ACHN (cell line): ENCODE data around the gene DDX56.

Source experiments
- DNase-seq: peaks from one replicate; pipeline ENCODE4 v3.0.0-alpha.2; 2015
- in situ Hi-C: cut with HindIII; loops from 2 replicates; pipeline ENCODE4 v1.10.0; 2017; ENCODE audit warnings: low sequenced_read_pairs, low pct_ligation_motif_present, low pct_unique_long_range_greater_than_20kb

DDX56 gene

DNA sequence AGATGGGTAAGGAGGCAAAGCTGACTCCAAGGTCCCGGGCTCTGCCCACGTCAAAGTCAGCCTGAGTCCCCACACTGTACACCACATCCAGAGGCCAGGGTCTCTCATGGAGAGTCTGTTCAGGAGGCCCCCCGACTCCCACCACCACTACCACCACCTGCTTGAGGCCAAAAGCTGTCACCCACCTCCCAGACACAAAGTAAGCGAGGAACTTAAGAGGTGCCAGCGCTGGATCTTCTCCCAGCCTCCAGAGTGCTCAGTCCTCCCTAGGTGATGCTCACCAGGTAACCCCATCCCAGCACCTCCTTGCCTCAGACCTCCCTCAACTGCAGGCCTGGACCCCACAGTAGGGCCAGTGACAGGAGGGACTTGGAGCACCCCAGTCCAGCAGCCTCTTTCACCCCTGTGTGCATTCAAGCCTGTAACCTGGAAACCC lies 33.1 kb downstream of the DDX56 start:
- in situ Hi-C loops: no loop called here
- no peak for DNase-seq

DNA sequence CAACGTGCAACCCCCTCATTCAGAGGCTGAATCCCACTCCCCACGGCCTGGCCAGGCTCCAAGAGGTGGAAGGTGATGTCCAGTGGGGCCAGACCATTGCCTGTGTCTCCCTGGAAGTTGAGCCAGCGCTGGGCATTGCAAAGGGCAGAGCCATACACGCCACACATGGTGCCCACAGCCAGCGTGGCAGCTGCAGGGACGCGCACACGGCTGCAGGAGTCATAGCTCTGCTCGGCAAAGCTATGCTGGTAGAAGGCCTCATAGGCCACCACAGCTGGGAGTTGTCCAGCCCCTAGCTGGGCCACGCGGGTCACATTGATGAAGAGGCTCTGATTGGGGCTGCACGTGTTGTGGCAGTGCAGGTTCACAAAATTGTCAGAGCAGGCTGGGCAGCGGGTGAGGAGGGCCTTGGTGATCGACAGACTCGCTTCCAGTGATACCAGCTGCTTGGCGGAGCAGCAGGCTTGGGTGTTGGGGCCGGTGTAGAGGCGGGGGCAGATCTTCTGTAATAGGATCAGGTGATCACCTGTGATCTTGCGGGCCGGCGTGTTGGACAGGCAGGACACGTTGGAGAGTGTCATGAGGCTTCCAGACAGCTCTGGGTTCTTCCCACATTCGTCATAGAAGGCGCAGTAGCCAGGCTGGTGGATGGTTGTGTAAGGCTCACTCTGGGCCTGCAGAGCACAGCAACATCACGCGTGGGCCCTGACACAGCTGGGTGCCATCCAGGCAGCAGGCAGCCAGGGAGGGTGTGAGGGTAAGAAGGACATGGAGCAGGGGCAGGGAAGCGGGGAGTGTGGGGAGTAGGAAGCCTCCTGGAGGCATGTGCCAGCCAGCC lies 33.8 kb downstream of the DDX56 start:
- no peak for DNase-seq

DNA sequence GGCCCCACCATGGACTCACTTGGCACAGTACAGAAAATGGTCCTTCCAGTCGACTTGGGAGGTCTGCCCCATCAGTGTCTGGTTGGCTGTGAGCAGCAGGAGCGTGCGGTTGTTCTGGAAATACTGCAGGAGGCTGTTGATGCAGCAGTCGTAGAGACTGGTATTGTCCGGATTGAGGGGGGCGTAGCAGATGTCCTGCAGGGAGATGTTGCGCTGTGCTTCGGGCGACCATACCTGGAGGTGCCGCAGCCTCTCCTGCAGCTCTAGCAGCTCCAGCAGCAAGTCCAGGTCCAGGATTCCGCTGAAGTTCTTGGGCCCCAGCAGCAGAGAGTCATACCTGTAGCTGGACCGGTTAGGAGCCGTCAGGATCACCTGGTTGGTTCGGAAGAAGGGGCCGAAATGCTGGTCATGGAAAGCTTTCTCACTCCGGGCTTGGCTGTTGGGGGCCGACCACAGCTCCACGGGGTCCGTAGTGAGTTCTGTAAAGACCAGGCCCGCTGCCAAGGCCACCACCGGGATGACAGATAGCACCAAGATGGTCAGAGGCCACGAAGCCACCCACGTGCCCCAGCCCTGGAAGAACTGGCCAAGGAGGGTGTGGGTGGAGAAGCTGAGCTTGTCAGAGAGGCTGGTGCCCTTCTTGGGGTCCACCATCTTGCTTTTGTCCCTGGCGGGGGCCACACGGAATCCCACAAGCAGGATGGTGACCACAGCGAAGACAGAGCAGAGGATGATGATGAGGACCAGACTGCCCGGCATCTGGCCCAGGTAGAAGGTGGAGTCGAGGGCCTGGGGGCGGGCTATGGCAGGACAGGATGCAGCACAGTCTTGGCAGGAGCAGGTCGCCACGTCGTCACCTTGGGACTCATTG lies 34.7 kb downstream of the DDX56 start:
- in situ Hi-C loops: no loop called here
- DNase-seq: no peak

More for the DNA sequence above, 33.8 kb downstream of the DDX56 start:
- in situ Hi-C loops: no loop called here

DNA sequence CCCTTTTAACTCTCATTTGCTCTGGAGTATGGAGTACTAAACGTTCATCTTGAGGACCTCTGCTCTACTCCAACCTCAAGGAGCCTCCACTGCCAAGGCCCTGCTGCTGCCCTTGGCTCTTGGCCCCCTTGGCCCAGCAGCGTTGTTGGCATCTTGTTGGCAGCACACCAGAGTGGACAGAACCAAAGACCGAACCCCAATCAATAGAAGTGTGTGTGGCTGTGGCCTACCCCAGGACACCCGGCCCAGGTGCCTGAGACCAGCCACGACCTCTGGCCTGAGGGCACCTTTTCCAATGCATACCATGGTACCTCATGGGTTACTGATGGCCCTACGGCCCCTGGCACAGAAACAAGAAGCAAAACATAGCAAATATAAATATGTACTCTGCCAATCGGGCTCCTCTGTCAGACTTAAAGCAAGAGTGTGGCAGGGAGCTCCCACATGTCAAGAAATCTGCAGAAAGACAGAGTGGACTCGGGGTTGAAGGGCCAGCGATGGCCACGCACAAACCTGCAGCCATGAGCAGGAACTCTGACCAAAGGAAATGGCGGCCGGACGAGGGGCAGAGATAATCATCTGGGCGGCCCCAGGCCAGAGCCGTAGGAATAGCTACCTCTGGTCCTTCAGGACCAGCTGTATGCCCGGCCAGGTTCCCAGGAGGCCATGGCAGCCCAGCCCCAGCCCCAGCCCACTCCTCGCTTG lies 35.5 kb downstream of the DDX56 start:
- in situ Hi-C loops: no loop called here
- DNase-seq: no peak

DNA sequence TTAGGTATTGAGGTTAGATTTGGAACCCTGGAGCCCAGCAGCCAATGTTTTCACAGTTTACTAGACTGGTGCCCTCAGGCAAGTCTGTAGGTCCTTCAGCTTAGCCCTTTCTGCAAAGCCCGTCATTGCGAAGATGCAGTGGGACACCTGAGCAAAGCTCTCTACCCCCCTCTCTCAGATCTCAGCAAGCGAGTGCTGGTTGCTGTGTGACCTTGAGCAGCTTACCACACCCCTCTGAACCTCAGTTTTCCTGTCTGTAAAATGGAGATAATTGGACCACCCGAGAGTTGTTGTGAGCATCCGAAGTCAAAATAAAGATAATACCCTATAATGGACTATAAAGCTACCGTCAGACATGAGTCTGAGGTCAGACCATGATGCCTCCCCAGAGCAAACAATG lies 36.3 kb downstream of the DDX56 start:
- DNase-seq: no peak

DNA sequence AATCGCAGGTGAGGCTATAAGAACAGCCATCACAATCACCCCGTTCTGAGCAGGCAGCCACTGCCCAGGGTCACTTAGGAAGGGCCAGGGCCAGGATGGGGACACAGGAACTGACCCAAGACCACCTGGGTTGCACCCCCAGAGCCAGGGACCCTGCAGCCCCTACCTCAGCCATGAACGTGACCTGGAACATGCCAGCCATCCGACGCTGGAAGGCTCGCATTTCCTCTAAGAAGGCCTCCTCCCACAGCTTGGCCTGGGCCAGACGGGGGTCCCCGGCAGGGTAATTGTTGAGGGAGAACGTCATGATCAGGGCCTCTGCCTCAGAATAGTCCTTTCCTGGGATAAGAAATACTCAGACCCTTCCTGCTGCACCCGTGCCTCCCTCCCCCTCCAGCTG lies 37.6 kb downstream of the DDX56 start:
- in situ Hi-C loops: no loop called here
- no peak for DNase-seq

More for the DNA sequence above, 36.3 kb downstream of the DDX56 start:
- in situ Hi-C loops: no loop called here

DNA sequence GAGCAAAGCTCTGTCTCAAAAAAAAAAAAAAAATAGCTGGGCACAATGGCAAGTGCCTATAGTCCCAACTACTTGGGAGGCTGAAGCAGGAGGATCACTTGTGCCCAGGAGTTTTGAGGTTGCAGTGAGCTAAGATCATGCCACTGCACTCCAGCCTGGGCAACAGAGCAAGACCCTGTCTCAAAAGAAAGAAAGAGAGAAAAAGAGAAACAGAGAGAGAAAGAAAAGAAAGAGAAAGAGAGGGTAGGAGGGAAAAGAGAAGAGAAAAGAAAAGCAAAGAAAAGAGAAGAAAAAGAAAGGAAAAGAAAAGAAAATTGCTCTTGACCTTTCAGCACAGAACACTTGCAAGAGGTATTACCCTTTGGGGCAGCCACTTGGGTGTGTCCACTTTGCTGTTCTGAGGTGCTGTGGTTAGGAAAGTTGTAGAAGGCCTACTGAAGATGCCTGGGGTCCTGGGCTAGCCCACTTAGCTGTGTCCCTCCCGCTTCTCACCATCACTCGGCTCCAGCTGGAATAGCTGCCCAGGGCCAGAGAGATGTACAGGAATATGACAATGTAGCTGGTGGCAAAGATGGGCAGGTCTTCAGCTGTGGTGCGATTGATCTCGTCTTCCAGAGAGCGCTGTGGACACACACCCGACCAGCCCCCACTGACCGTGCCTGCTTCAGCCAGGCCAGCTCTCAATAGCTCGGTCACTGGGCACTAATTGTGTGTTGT lies 38.2 kb downstream of the DDX56 start:
- DNase-seq: no peak
- in situ Hi-C loops: no loop called here

DNA sequence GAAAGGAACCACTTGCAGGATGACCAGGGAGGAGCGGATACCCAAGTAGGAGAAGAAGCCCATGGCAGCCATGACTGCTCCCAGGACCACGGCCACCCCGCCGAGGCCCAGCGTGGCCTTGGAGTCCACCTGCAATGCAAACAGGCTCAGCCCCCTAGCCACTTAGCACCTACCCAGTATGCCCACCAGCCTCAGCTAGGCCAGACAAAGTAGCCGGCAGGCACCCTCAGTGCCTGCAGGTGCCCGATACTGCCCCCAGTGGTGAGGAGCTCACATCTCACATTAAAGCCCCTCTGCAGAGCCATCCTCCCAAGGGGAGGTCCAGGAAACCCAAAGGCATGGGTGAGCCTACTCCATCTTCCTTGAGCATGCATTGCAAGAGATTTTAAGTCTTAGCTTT lies 39.2 kb downstream of the DDX56 start:
- in situ Hi-C loops: no loop called here

DNA sequence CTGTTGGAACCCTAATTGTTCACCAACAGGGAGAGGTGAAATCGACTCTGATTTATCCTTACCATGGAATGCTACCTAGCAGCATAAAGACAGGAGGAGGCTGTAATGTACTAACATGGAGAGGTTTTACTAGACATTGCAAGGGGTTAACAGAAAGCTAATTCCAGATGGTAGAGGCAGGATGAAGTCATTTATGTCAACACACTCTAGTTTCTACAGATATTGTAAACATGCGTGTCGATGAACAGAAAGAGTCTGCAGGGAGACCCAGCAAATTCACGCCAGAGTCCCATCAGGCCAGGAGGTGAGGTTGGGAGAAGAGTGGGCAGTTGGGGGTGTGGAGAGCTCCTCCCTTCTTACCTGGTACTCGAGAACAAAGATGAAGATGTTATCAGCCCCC lies 39.6 kb downstream of the DDX56 start:
- DNase-seq: no peak
- in situ Hi-C loops: no loop called here

More for the DNA sequence above, 39.2 kb downstream of the DDX56 start:
- peak; percentile 73 for DNase-seq

DNA sequence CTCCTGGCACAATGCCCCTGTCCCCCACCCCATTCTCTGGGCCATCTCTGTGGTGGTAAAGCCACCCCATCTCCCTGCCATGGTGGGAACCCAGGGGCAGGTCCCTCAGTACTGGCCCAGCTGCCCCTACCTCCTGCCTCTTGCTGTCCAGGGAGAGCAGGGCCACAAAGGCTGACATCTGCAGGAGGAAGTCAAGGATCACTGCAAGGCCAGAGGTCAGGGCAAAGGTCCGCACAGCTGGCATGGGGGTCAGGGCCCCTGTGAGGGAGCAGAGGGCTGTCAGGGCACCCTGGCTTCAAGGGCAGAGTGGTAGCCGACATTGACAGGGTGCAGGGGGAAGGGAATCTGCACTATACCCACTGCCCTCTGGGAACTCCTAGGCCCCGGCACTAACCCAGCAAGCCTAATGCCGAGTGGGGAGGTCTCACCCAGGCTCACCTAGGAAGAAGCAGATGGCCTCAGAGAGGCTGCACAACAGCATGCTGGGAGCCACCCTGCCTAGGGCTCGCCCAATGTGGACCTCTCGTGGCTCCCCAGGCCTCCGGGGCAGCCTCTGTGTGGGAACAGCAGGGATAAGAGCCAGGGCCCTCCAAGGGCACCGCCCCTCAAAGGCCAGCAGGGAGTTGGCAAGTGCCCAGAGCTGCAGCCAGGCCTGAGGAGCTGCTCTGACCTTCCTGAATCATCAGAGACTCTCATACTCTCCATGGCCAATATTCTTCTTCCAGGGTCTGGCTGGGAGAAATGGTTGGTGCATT lies 40.2 kb downstream of the DDX56 start:
- no peak for DNase-seq
- in situ Hi-C loops: no loop called here

DNA sequence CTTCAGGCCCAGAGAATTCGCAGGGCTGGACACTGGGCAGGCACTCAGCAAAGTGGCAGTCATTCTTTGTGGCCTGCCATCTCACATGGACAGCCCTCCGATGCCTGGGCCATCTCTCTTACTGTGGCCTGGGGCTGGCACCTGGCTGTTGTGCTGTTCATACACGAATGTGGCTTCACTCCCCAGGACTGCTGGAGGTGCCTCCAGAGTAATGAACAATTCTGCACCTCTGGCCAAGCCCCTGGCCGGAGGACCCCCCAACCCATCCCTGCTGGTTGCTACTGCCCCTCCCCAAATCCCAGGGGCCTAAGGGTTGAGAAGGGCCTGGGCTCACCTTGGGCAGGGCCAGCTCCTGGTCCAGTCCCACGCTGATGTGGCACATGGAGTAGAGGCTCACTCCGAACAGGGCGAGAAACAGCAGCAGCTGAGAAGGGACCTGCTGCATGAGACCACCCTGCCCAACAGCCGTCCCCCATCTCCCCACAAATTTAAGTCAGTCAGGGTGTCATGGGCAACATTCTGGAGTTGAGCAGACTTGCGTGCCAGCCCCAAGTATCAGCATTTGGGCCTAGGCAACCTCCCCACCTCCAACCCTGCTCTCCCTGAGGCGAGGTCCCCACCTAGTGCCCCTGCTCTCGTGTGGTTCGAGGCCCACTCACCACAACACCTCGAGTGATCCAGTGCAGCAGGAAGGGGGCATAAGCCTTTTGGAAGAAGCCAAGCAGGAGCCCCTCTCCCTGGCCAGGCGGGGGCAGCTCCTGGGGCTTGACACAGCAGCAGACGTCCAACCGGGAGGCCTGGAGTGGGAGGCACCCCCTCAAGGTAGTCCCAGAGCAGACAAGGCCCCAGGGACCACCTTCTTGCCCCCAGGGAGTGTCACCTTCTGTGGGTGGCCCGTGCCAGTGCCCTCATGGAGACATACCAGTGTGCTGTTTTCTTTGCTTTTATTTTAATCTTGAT lies 42.0 kb downstream of the DDX56 start:
- DNase-seq: no peak
- in situ Hi-C loops: no loop called here

DNA sequence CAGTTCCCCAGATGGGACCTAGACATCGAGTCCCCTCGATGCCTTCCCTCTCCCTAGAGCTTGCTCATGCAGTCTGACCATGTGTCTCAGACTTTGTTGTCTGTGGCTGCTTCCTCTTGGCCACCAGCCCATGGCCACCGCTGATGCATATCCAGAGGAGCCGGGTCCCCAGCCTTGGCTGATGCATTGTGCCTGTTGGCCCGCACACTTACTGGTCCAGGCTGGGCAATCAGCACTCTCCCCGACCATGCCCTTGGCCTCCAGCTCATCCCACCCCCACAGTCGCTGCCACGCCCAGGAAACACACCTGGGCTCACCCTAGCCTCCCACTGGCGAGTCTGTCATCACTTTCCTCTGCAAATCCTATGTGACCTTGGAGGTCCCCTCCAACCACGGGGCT lies 42.7 kb downstream of the DDX56 start:
- in situ Hi-C loops: no loop called here
- no peak for DNase-seq

DNA sequence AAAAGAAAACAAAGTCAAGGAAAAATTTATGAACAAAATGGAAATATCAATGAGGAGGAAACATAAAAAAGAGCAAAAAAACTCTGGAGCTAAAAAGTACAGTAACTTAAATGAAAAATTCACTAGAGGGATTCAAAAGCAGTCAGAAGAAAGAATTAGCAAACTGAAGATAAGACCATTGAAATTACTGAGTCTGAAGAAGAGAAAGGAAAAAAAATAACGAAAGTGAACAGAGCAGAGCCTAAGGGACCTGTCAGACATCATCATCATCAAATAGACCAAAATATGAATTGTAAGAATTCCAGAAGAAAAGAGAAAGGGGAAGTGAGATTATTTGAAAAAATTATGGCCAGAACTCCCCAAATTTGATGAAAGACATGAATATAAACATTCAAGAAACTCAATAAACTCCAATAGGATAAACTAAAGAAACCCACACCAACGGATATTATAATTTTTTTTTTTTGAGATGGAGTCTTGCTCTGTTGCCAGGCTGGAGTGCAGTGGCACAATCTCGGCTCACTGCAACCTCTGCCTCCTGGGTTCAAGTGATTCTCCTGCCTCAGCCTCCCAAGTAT lies 48.8 kb downstream of the DDX56 start:
- in situ Hi-C loops: no loop called here
- no peak for DNase-seq

DNA sequence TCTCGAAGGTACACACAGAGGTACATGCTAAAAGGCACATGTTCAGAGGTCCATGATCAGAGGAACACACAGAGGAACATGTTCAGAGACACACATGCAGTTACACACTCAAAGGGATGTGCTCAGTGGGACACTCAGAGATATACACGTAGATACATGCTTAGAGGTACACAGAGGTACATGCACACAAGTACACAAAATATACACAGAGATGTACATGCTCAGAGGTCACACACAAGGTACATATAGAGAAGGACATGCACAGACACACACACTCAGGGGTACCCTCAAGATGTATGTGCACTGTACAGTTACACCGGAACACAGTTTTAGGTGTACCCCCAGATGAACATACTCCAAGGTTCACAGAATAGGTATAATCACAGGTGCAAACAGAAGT lies 51.4 kb downstream of the DDX56 start:
- in situ Hi-C loops: no loop called here
- no peak for DNase-seq

DNA sequence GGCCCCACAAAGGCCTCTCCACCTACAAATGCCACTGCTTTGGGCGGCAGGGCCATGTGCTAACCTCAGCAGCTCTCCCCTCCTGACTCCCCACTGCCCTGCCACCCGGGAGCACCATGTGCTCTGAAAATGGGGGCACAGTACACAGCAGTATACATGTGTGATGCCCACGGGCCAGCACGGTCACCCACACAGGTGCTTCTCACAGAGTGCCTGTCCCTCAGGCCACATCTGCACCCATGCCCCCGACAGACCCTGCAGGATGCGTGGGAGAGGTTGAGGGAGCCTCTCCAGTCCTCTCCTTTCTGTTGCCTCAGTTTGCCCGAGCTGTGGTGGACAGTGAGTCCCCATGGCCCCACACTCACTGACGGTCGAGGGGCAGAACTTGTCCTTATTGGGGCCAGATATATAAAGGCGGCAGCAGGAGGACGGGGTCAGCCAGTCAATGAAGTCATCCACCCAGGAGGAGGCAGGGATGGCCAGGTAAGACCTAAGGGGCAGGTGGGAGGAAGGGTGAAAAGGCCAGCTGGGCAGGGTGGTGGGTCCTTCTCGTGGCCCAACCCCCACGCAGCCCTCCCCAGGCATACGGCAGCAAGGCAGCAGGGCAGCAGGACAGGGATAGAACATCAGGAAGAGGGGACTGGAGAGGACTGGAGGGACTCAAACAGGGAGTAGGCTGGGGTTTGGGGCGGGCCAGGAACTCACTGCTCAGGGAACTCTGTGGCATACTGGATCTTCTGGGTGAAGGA lies 52.2 kb downstream of the DDX56 start:
- in situ Hi-C loops: no loop called here
- no peak for DNase-seq

DNA sequence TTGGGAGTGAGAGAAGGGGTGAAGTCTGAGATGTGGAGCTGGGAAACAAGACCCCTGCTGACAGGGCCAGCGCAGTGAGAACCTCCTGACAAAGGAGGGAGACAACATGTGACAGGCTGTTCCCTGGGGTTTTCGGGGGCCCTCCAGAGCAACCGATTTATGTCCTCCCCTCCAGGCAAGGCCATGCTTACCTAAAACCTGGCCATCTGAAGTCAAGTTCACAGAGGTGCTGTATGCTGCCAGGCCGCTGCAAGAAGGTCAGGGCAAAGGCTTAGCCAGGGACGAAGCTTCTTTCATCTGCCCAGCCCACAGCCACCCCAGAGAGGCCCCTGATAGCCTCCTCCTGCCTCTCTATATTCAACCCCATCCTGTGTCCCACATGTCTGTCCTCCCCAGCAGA lies 53.1 kb downstream of the DDX56 start:
- no peak for DNase-seq
- in situ Hi-C loops: no loop called here
